ENCODE data around the gene HOOK2. TPM values are rescaled to one million over a fixed set of nuclear protein-coding genes. Genes with fewer than 3 reads are reported as not detected.

The HOOK2 gene
- total and polyA plus RNA-seq, 9 of the 15 experiments (the other 6 are each of a cell fraction or from before 2014, with no cell fraction given), result 1.3 to 17.2 (median 9.9) TPM

GRCh38 chr19:12722566-12723380 is 52.6 kb downstream of the HOOK2 start (continued):
- TF ChIP-seq ZBTB11 (CRISPR knock-in tag; IDR thresholded peaks at IDR 0.05) (peak in 1 of 3 experiments; percentile 79; a peak in 2 of 6 replicates), IRF1 (CRISPR knock-in tag; IDR thresholded peaks at IDR 0.05; ENCODE audit: borderline replicate concordance) (no peak), ZNF12 (CRISPR knock-in tag; IDR thresholded peaks at IDR 0.05) (0 out of 2 replicates have a peak, but pooled peaks have one; percentile 46), GABPA (tag; conservative IDR thresholded peaks at IDR 0.05; ENCODE audit: low read depth) (peak; percentile 92), MAX (CRISPR knock-in tag; IDR thresholded peaks at IDR 0.05) (peak; percentile 86), ZNF274 (IDR thresholded peaks at IDR 0.05; ENCODE audit: borderline replicate concordance, low read depth, low read length) (no peak), E2F8 (IDR thresholded peaks at IDR 0.05; ENCODE audit: low read depth, partially characterized antibody) (peak; percentile 64), KLF6 (CRISPR knock-in tag; IDR thresholded peaks at IDR 0.05; ENCODE audit: borderline replicate concordance) (0 out of 2 replicates have a peak, but pooled peaks have one; percentile 52), ZNF551 (CRISPR knock-in tag; IDR thresholded peaks at IDR 0.05) (no peak), ZBTB9 (CRISPR knock-in tag; IDR thresholded peaks at IDR 0.05) (no peak), U2AF1 (optimal IDR thresholded peaks at IDR 0.05; ENCODE audit: low read depth, low read length) (no peak), SUPT5H (IDR thresholded peaks at IDR 0.05) (peak; percentile 84), SIN3A (IDR thresholded peaks at IDR 0.05; ENCODE audit: borderline replicate concordance in 2 of 2, control insufficient read depth in 1 of 2, low read depth in 2 of 2, low read length in 2 of 2) (peak; percentile 48 to 58; a peak in 2 of 4 replicates), HNRNPH1 (optimal IDR thresholded peaks at IDR 0.05; ENCODE audit: low read depth, low read length) (no peak), MTA1 (IDR thresholded peaks at IDR 0.05; ENCODE audit: borderline replicate concordance) (no peak), LARP7 (IDR thresholded peaks at IDR 0.05) (no peak)
